Endothelial cell of umbilical vein (primary cell): Measurements from ENCODE around the gene CLTB. TPM values are rescaled to one million over a fixed set of nuclear protein-coding genes. Genes with fewer than 3 reads are reported as not detected.

ENCODE experiments used
- BruUV-seq: library from RNA; stranded (reverse); fragments of 400-500 nt; replicated peaks from 2 replicates; lab custom pipeline; 2021; lab: Mats Ljungman, UMichigan
- CTCF ChIA-PET: fragments of 300-600, 350-600 bp; sonication (Branson Sonifier 250); formaldehyde crosslinking; loops from one replicate; lab custom pipeline; 2021; ENCODE audit warnings: antibody characterized with exemption, inconsistent platforms; lab: Charles Lee
- POLR2A ChIA-PET: fragments of 300-600, 350-600 bp; sonication (Branson Sonifier 250); formaldehyde crosslinking; loops from one replicate; lab custom pipeline; 2021; ENCODE audit warnings: antibody characterized with exemption, inconsistent platforms; lab: Charles Lee
- DNase-seq: peaks from one replicate; pipeline ENCODE4 v3.0.0-alpha.2; 2011; ENCODE audit warnings: low read depth, low spot score
- FAIRE-seq: peaks from 2 replicates; lab custom pipeline; 2011; peaks lifted over from hg19 to GRCh38; lab: Jason Lieb, UNC
- H2AFZ ChIP-seq: 2 replicates; pipeline ENCODE4 v1.6.0; 2012; ENCODE audit warnings: low read depth, low read length, control low read depth, inconsistent platforms
- H3K27ac ChIP-seq: 2 replicates; pipeline ENCODE4 v1.5.1; 2011; ENCODE audit warnings: low read depth, mild to moderate bottlenecking, control low read depth, low read length, moderate library complexity; ENCODE audit not compliant: insufficient read depth
- H3K27me3 ChIP-seq, 2 experiments: 2 replicates each; pipeline versions ENCODE4 v1.6.0 to v1.6.1; 2011; ENCODE audit warnings: low read length in 2 of 2, mixed read lengths in 1 of 2; ENCODE audit not compliant: control insufficient read depth in 2 of 2, insufficient read depth in 2 of 2
- H3K36me3 ChIP-seq, 2 experiments: 2 replicates in 1 of 2; 3 replicates in 1 of 2; pipeline ENCODE4 v1.5.1; 2011; ENCODE audit warnings: low read length in 2 of 2, mild to moderate bottlenecking in 1 of 2, moderate library complexity in 1 of 2; ENCODE audit not compliant: control insufficient read depth in 2 of 2, insufficient read depth in 2 of 2; ENCODE audit errors: extremely low read depth in 1 of 2
- H3K4me1 ChIP-seq: 3 replicates; pipeline ENCODE4 v1.5.1; 2011; ENCODE audit warnings: mild to moderate bottlenecking, low read length; ENCODE audit not compliant: control insufficient read depth, insufficient read depth; ENCODE audit errors: extremely low read depth
- H3K4me2 ChIP-seq: 2 replicates; pipeline ENCODE4 v1.6.1; 2011; ENCODE audit warnings: low read length, control low read depth, mixed read lengths; ENCODE audit not compliant: insufficient read depth
- H3K4me3 ChIP-seq, 3 experiments: fragments of 200-600 bp in 1 of 3; sonication (generic), shearing (Covaris generic) in 1 of 3; replicated peaks in 1 of 3; 2 replicates each; pipeline ENCODE4 v1.5.1; 2011 to 2016; ENCODE audit warnings: control low read depth in 3 of 3, low read length in 3 of 3, mild to moderate bottlenecking in 2 of 3, inconsistent platforms in 1 of 3, low read depth in 1 of 3, moderate library complexity in 1 of 3; ENCODE audit not compliant: insufficient read depth in 1 of 3
- H3K79me2 ChIP-seq: 2 replicates; pipeline ENCODE4 v1.6.0; 2012; ENCODE audit warnings: low read length, inconsistent platforms; ENCODE audit not compliant: control insufficient read depth, insufficient read depth
- H3K9ac ChIP-seq: replicated peaks from 2 replicates; pipeline ENCODE3; 2011; ENCODE audit warnings: low read length, control low read depth; ENCODE audit not compliant: insufficient read depth; ENCODE audit errors: extremely low read depth
- H3K9me1 ChIP-seq: replicated peaks from 3 replicates; pipeline ENCODE4 v1.6.0; 2011; ENCODE audit warnings: mild to moderate bottlenecking, low read length; ENCODE audit not compliant: control insufficient read depth, insufficient read depth; ENCODE audit errors: extremely low read depth
- H3K9me3 ChIP-seq: replicated peaks from 2 replicates; pipeline ENCODE4 v1.5.1; 2012; ENCODE audit warnings: low read length, inconsistent platforms; ENCODE audit not compliant: control insufficient read depth, insufficient read depth
- H4K20me1 ChIP-seq: replicated peaks from 2 replicates; pipeline ENCODE3; 2011; ENCODE audit warnings: mild to moderate bottlenecking, low read length; ENCODE audit not compliant: control insufficient read depth, insufficient read depth; ENCODE audit errors: extremely low read depth
- EZH2 ChIP-seq: IDR thresholded peaks from 2 replicates; pipeline ENCODE4 v1.6.1; 2012; ENCODE audit warnings: borderline replicate concordance, low read depth, mild to moderate bottlenecking, moderate library complexity, low read length, inconsistent platforms; ENCODE audit not compliant: severe bottlenecking
- FOS ChIP-seq: IDR thresholded peaks from 2 replicates; pipeline ENCODE4 v1.6.1; 2011; ENCODE audit warnings: mild to moderate bottlenecking, low read length, moderate library complexity, borderline replicate concordance; ENCODE audit not compliant: insufficient read depth
- GATA2 ChIP-seq: IDR thresholded peaks from 2 replicates; pipeline ENCODE4 v1.7.0; 2011; ENCODE audit warnings: low read depth, mild to moderate bottlenecking, moderate library complexity, mixed read lengths, low read length; ENCODE audit not compliant: insufficient read length, insufficient read depth
- JUN ChIP-seq: IDR thresholded peaks from 2 replicates; pipeline ENCODE4 v1.6.1; 2011; ENCODE audit warnings: borderline replicate concordance, low read depth; ENCODE audit not compliant: insufficient read length, insufficient read depth
- MAX ChIP-seq: IDR thresholded peaks from 2 replicates; pipeline ENCODE4 v1.6.1; 2011; ENCODE audit not compliant: insufficient read depth, insufficient read length
- MYC ChIP-seq: IDR thresholded peaks from one replicate; pipeline ENCODE4 v1.6.1; 2011; ENCODE audit warnings: mild to moderate bottlenecking, low read depth, low read length
- POLR2A ChIP-seq: IDR thresholded peaks from 2 replicates; pipeline ENCODE4 v1.6.1; 2012; ENCODE audit warnings: low read depth, mild to moderate bottlenecking, control low read depth, low read length
- POLR2AphosphoS5 ChIP-seq: IDR thresholded peaks from 2 replicates; pipeline ENCODE4 v1.6.1; 2012; ENCODE audit warnings: low read depth, mild to moderate bottlenecking, control low read depth, low read length, moderate library complexity; ENCODE audit not compliant: insufficient read depth
- dilution Hi-C: fragments of 300-500 bp; cut with MboI; formaldehyde crosslinking; loops from one replicate; pipeline ENCODE4 v1.15.0; 2019; ENCODE audit warnings: low sequenced_read_pairs; ENCODE audit not compliant: extremely low pct_ligation_motif_present
- intact Hi-C: fragments of 100-400 bp; cut with micrococcal nuclease; formaldehyde crosslinking; loops from one replicate; pipeline ENCODE4 v1.10.0; 2022
- polyA plus RNA-seq, 4 experiments: library from polyadenylated mRNA; depleted of rRNA in 3 of 4; stranded (reverse) in 3 of 4; unstranded in 1 of 4; fragments of >200 nt; gene quantifications; 2 replicates each; pipeline versions ENCODE4 v1.2.1 to v1.2.3, GENCODE V29; 2011 to 2012; ENCODE audit warnings: missing spikeins in 1 of 4
- total RNA-seq: library from RNA; stranded (reverse); gene quantifications from 2 replicates; pipeline ENCODE4 v1.2.3, GENCODE V29; 2021
- TF ChIP-seq, protein P1 (sequence below), 2 donors: IDR thresholded peaks; 1 replicate in 1 of 2; 2 replicates in 1 of 2; pipeline ENCODE4 v1.5.1; 2011; ENCODE audit warnings: low read length in 2 of 2, mild to moderate bottlenecking in 2 of 2, moderate library complexity in 2 of 2, control low read depth in 1 of 2, inconsistent platforms in 1 of 2, low read depth in 1 of 2; ENCODE audit not compliant: insufficient read depth in 1 of 2; ENCODE audit errors: extremely low read depth in 1 of 2

Gene CLTB
- total and polyA plus RNA-seq, 2 donors (not counting 3 experiments of a cell fraction or from before 2014, with no cell fraction given), result 73.2 to 111 TPM

DNA sequence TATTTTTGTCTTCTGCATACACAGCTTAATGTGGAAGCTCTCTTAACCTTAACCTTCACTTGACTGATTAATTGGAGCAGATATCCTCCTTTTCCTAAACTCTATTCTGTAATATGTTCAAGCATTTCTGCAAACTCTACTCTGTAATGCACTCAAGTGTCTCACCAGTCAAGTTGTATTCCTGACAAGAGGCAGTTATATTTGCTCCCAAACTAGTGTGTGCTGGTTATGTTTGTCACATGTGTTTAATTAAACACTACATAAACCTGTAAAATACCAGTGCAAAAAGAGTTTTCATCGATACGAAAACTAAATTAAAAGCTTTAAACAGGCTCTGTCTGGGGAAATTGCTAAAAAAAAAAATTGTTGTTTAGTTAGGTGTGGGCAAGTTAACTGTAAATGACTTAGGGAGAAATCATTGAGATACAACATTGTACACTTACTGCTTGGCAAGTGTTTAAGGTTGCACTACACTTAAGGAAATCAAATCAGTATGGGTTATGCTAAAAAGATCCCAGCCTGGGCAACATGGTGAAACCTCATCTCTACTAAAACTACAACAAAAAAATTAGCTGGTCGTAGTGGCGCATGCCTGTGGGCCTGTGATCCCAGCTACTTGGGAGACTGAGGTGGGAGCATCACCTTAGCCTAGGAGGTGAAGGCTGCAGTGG lies 38.5 kb upstream of the CLTB start:
- H3K79me2 ChIP-seq, result peaks cover 57% of the 10 kb centered on the region
- H3K27ac ChIP-seq, result no peak overlapping the region
- no peak overlapping the region for H3K9ac ChIP-seq
- no peaks in the 10 kb centered on the region for H4K20me1 ChIP-seq
- no peak overlapping the region for H3K4me2 ChIP-seq
- H3K9me3 ChIP-seq, result no peaks in the 10 kb centered on the region
- intact Hi-C loops, result loop anchor here (1.0 kb wide), 1 partner anchor 29 kb away; no protein-coding TSS in a partner anchor
- FAIRE-seq, result no peak
- dilution Hi-C loops, result no loop called here
- no peak overlapping the region for H2AFZ ChIP-seq
- H3K4me1 ChIP-seq, result no peaks in the 10 kb centered on the region
- no peak overlapping the region for H3K4me3 ChIP-seq
- CTCF ChIA-PET, result no interaction called here
- no TSS peak for BruUV-seq
- TF ChIP-seq MAX (no peak), FOS (no peak), POLR2AphosphoS5 (no peak), EZH2 (no peak), MYC (no peak), POLR2A (no peak), GATA2 (no peak), JUN (no peak)
- TF ChIP-seq, protein P1, sequence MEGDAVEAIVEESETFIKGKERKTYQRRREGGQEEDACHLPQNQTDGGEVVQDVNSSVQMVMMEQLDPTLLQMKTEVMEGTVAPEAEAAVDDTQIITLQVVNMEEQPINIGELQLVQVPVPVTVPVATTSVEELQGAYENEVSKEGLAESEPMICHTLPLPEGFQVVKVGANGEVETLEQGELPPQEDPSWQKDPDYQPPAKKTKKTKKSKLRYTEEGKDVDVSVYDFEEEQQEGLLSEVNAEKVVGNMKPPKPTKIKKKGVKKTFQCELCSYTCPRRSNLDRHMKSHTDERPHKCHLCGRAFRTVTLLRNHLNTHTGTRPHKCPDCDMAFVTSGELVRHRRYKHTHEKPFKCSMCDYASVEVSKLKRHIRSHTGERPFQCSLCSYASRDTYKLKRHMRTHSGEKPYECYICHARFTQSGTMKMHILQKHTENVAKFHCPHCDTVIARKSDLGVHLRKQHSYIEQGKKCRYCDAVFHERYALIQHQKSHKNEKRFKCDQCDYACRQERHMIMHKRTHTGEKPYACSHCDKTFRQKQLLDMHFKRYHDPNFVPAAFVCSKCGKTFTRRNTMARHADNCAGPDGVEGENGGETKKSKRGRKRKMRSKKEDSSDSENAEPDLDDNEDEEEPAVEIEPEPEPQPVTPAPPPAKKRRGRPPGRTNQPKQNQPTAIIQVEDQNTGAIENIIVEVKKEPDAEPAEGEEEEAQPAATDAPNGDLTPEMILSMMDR (IDR thresholded peaks at IDR 0.05; ENCODE audit: extremely low read depth in 1 of 2, insufficient read depth in 1 of 2, low read depth in 1 of 2, low read length in 2 of 2), result no peak
- H3K36me3 ChIP-seq, result peaks cover 0 to 4% of the 10 kb centered on the region in 2 experiments
- POLR2A ChIA-PET, result no interaction called here
- no peaks in the 10 kb centered on the region for H3K27me3 ChIP-seq
- no peaks in the 10 kb centered on the region for H3K9me1 ChIP-seq
- DNase-seq, result no peak
